ENCODE data around the gene SDK1. TPM values are rescaled to one million over a fixed set of nuclear protein-coding genes. Genes with fewer than 3 reads are reported as not detected.

The SDK1 gene
- total and polyA plus RNA-seq, 10 of the 15 experiments (the other 5 are each of a cell fraction or from before 2014, with no cell fraction given), result 0.14 to 0.33 TPM; not detected in 8

GRCh38 chr7:3294432-3295100, 6.5 kb upstream of the SDK1 start:
- ATAC-seq (no peak), DNase-seq (ENCODE audit: low read depth, low spot score) (no peak), FAIRE-seq (no peak)
- ChIA-PET POLR2A (no interaction called here), SMC1A (ENCODE audit: uncharacterized antibody, unreplicated experiment) (interaction anchor here (0.6 kb wide), 1 partner anchor 427 kb away, joined by 3 read pairs; no protein-coding TSS in a partner anchor), CTCF (no interaction called here), RAD21 (ENCODE audit: unreplicated experiment) (no interaction called here)
- Histone ChIP-seq H4K20me1 (ENCODE audit: control insufficient read depth, insufficient read depth) (no peaks in the 10 kb centered on the region), H3K9ac (ENCODE audit: control insufficient read depth, insufficient read depth, low read length) (no peak overlapping the region), H3K4me3 (no peak overlapping the region), H3K4me1 (ENCODE audit: control insufficient read depth, insufficient read depth, low read length) (no peaks in the 10 kb centered on the region), H3K27me3 (replicated peaks in 1 of 2; ENCODE audit: control insufficient read depth in 2 of 2, insufficient read depth in 2 of 2, low read length in 1 of 2) (no peaks in the 10 kb centered on the region), H3K9me3 (replicated peaks; ENCODE audit: control insufficient read depth, insufficient read depth, low read length) (no peaks in the 10 kb centered on the region), H3K36me3 (ENCODE audit: control insufficient read depth in 2 of 2, insufficient read depth in 2 of 2, low read length in 1 of 2) (no peaks in the 10 kb centered on the region), H3K27ac (ENCODE audit: control insufficient read depth, insufficient read depth) (no peak overlapping the region), H3K79me2 (ENCODE audit: control insufficient read depth, insufficient read depth, low read length) (no peaks in the 10 kb centered on the region), H2AFZ (ENCODE audit: control insufficient read depth, low read depth, low read length) (no peak overlapping the region), H3K4me2 (ENCODE audit: control insufficient read depth, insufficient read depth) (no peak overlapping the region)
- 51% methylated on average over 9 of the region's 10 CpGs for WGBS (ENCODE audit: insufficient coverage, insufficient replicate concordance, low lambda C conversion rate, missing lambda C conversion rate)
- intact Hi-C loops (cut with micrococcal nuclease; ENCODE audit: unreplicated experiment) (no loop called here), in situ Hi-C loops (cut with MboI) (no loop called here)
- TF ChIP-seq SIN3A (IDR thresholded peaks at IDR 0.05; ENCODE audit: low read depth, low read length) (no peak), ZNF207 (IDR thresholded peaks at IDR 0.05; ENCODE audit: borderline replicate concordance) (no peak), TCF3 (IDR thresholded peaks at IDR 0.05; ENCODE audit: borderline replicate concordance, insufficient read depth, low read depth, low read length) (no peak)
- no TSS peak for BruUV-seq (replicated peaks)

GRCh38 chr7:3297105-3297819, 3.8 kb upstream of the SDK1 start:
- CTCF ChIA-PET, result no interaction called here
- ATAC-seq (no peak), FAIRE-seq (no peak), DNase-seq (ENCODE audit: low read depth, low spot score) (no peak)
- RAD21 ChIA-PET (ENCODE audit: unreplicated experiment), result no interaction called here
- H3K79me2 ChIP-seq (ENCODE audit: control insufficient read depth, insufficient read depth, low read length), result no peaks in the 10 kb centered on the region
- H3K27ac ChIP-seq (ENCODE audit: control insufficient read depth, insufficient read depth), result no peak overlapping the region
- no peaks in the 10 kb centered on the region for H3K4me1 ChIP-seq (ENCODE audit: control insufficient read depth, insufficient read depth, low read length)
- H3K36me3 ChIP-seq (ENCODE audit: control insufficient read depth in 2 of 2, insufficient read depth in 2 of 2, low read length in 1 of 2), result no peaks in the 10 kb centered on the region
- in situ Hi-C loops (cut with MboI) (no loop called here), intact Hi-C loops (cut with micrococcal nuclease; ENCODE audit: unreplicated experiment) (no loop called here)
- peaks cover 3 to 5% of the 10 kb centered on the region in 2 experiments; a peak in 2 of 4 replicates for H3K27me3 ChIP-seq (replicated peaks in 1 of 2; ENCODE audit: control insufficient read depth in 2 of 2, insufficient read depth in 2 of 2, low read length in 1 of 2)
- BruUV-seq (replicated peaks), result no TSS peak
- POLR2A ChIA-PET, result no interaction called here
- WGBS (ENCODE audit: insufficient coverage, insufficient replicate concordance, low lambda C conversion rate, missing lambda C conversion rate), result 35% methylated on average over 8 of the region's 8 CpGs
- H4K20me1 ChIP-seq (ENCODE audit: control insufficient read depth, insufficient read depth), result no peaks in the 10 kb centered on the region; the same call in 1 of the 2 replicates
- no peak overlapping the region for H2AFZ ChIP-seq (ENCODE audit: control insufficient read depth, low read depth, low read length)
- H3K9me3 ChIP-seq (replicated peaks; ENCODE audit: control insufficient read depth, insufficient read depth, low read length), result no peaks in the 10 kb centered on the region
- no peak overlapping the region for H3K4me3 ChIP-seq
- no peak overlapping the region for H3K9ac ChIP-seq (ENCODE audit: control insufficient read depth, insufficient read depth, low read length)
- H3K4me2 ChIP-seq (ENCODE audit: control insufficient read depth, insufficient read depth), result no peak overlapping the region
- SMC1A ChIA-PET (ENCODE audit: uncharacterized antibody, unreplicated experiment), result interaction anchor here (0.7 kb wide), 1 partner anchor 607 kb away, joined by 3 read pairs; no protein-coding TSS in a partner anchor
- TF ChIP-seq SREBF2 (IDR thresholded peaks at IDR 0.05; ENCODE audit: low read length), result no peak
- TF ChIP-seq ATF3 (IDR thresholded peaks at IDR 0.05; ENCODE audit: borderline replicate concordance, extremely low read depth, low read depth, low read length), result no peak
- no peak for TF ChIP-seq MYB (IDR thresholded peaks at IDR 0.05; ENCODE audit: borderline replicate concordance, low read depth, low read length)
- TF ChIP-seq ASH2L (IDR thresholded peaks at IDR 0.05; ENCODE audit: borderline replicate concordance, low read depth), result no peak
- no peak for TF ChIP-seq TAF1 (IDR thresholded peaks at IDR 0.05; ENCODE audit: borderline replicate concordance, low read depth, low read length)
- no peak for TF ChIP-seq USF1 (IDR thresholded peaks at IDR 0.05; ENCODE audit: borderline replicate concordance, extremely low read length, insufficient read depth, low read depth, low read length)
- TF ChIP-seq IKZF1 (conservative IDR thresholded peaks at IDR 0.05), result no peak
- TF ChIP-seq IKZF2 (IDR thresholded peaks at IDR 0.05), result no peak
- no peak for TF ChIP-seq ZBED1 (IDR thresholded peaks at IDR 0.05; ENCODE audit: borderline replicate concordance)
- TF ChIP-seq, protein P1, sequence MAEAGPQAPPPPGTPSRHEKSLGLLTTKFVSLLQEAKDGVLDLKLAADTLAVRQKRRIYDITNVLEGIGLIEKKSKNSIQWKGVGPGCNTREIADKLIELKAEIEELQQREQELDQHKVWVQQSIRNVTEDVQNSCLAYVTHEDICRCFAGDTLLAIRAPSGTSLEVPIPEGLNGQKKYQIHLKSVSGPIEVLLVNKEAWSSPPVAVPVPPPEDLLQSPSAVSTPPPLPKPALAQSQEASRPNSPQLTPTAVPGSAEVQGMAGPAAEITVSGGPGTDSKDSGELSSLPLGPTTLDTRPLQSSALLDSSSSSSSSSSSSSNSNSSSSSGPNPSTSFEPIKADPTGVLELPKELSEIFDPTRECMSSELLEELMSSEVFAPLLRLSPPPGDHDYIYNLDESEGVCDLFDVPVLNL (IDR thresholded peaks at IDR 0.05; ENCODE audit: low read depth, low read length), result no peak
- no peak for TF ChIP-seq POLR2AphosphoS2 (IDR thresholded peaks at IDR 0.05; ENCODE audit: low read depth, low read length)
- TF ChIP-seq BCL11A (IDR thresholded peaks at IDR 0.05; ENCODE audit: low read depth, low read length), result no peak

Measured in GM12878 (cell line).